ENCODE data around the gene RIN1. TPM values are rescaled to one million over a fixed set of nuclear protein-coding genes. Genes with fewer than 3 reads are reported as not detected.

The RIN1 gene
- total and polyA plus RNA-seq, 9 of the 15 experiments (the other 6 are each of a cell fraction or from before 2014, with no cell fraction given), result 0.01 to 1.2 (median 0.45) TPM; not detected in 1

GRCh38 chr11:66336234-66337102 lies at the start of gene RIN1 (continued):
- no peak for TF ChIP-seq XRCC4 (IDR thresholded peaks at IDR 0.05; ENCODE audit: extremely low read depth, insufficient read depth, insufficient read length)
- 0 out of 2 replicates have a peak, but pooled peaks have one; percentile 3 for TF ChIP-seq RBFOX2 (IDR thresholded peaks at IDR 0.05; ENCODE audit: low read depth, low read length)
- no peak for TF ChIP-seq MLX (CRISPR knock-in tag; conservative IDR thresholded peaks at IDR 0.05)
- no peak for TF ChIP-seq UBTF (IDR thresholded peaks at IDR 0.05; ENCODE audit: borderline replicate concordance in 1 of 2, low read depth in 2 of 2, low read length in 2 of 2)
- TF ChIP-seq ZNF830 (CRISPR knock-in tag; IDR thresholded peaks at IDR 0.05), result no peak
- no peak for TF ChIP-seq DDX20 (tag; IDR thresholded peaks at IDR 0.05; ENCODE audit: low read depth)
- TF ChIP-seq ZNF512 (tag; IDR thresholded peaks at IDR 0.05), result no peak
- TF ChIP-seq CBFA2T3 (IDR thresholded peaks at IDR 0.05), result 0 out of 2 replicates have a peak, but pooled peaks have one; percentile 12
- TF ChIP-seq SFPQ (IDR thresholded peaks at IDR 0.05; ENCODE audit: low read depth, low read length), result no peak
- 0 out of 2 replicates have a peak, but pooled peaks have one; percentile 35 for TF ChIP-seq THRB (CRISPR knock-in tag; conservative IDR thresholded peaks at IDR 0.05)
- peak; percentile 60; the same call in 1 of the 2 replicates for TF ChIP-seq CTBP1 (IDR thresholded peaks at IDR 0.05; ENCODE audit: borderline replicate concordance)
- no peak for TF ChIP-seq ETV5 (CRISPR knock-in tag; IDR thresholded peaks at IDR 0.05; ENCODE audit: low read depth)
- no peak for TF ChIP-seq ZBTB34 (CRISPR knock-in tag; IDR thresholded peaks at IDR 0.05)
- TF ChIP-seq IRF2 (CRISPR knock-in tag; IDR thresholded peaks at IDR 0.05), result no peak
- TF ChIP-seq FOXP1 (CRISPR knock-in tag; IDR thresholded peaks at IDR 0.05), result 0 out of 2 replicates have a peak, but pooled peaks have one; percentile 62

Data from K562 (cell line).